ENCODE data around the gene LEKR1. TPM values are rescaled to one million over a fixed set of nuclear protein-coding genes. Genes with fewer than 3 reads are reported as not detected.

The LEKR1 gene
- total and polyA plus RNA-seq, 2 of the 13 experiments (the other 11 are each of a cell fraction or from before 2014, with no cell fraction given): 0.49 to 1.5 TPM

DNA sequence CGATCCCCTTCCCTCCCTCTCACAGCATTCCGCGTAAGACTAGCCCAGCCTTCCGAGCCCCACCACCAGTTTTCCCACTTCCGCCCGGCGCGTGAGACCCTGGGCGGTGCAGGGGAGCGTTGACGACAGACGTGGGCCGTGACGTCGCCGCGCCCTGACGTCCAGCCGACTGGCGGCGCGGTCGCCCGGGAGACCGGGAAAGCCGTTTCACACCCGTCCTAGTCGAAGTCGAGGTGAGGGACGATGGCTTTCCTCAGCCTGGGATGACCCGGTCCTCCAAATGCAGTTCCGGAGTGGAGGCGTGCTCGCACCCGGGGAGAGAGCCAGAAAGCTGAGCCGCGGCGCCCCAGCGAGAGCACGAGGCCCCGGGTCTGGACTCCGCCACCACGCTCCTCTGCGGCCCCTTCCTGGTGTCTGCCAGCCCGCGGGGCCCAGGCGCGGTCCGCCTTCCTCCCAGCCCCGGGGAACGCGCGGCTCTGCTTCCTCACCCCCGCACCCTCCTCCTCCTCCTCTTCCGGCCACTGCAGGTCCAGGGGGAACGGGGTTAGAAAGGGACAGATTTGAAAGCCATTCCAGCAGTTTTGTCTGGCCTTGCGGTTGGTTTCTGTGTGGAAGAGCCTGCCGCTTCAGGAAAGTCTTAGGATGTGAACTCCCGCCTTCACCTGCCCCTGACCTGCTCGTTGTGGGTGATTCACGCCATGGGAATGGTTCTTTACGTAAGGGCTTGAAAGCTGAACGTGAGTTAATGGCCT lies at the start of gene LEKR1 (continued):
- TF ChIP-seq, protein P1, sequence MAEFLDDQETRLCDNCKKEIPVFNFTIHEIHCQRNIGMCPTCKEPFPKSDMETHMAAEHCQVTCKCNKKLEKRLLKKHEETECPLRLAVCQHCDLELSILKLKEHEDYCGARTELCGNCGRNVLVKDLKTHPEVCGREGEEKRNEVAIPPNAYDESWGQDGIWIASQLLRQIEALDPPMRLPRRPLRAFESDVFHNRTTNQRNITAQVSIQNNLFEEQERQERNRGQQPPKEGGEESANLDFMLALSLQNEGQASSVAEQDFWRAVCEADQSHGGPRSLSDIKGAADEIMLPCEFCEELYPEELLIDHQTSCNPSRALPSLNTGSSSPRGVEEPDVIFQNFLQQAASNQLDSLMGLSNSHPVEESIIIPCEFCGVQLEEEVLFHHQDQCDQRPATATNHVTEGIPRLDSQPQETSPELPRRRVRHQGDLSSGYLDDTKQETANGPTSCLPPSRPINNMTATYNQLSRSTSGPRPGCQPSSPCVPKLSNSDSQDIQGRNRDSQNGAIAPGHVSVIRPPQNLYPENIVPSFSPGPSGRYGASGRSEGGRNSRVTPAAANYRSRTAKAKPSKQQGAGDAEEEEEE (CRISPR knock-in tag; IDR thresholded peaks at IDR 0.05; ENCODE audit: borderline replicate concordance): no peak
- TF ChIP-seq, protein P2, sequence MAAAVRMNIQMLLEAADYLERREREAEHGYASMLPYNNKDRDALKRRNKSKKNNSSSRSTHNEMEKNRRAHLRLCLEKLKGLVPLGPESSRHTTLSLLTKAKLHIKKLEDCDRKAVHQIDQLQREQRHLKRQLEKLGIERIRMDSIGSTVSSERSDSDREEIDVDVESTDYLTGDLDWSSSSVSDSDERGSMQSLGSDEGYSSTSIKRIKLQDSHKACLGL (CRISPR knock-in tag; IDR thresholded peaks at IDR 0.05): peak; percentile 69; the same call in 1 of the 2 replicates
- TF ChIP-seq POLR2A (IDR thresholded peaks at IDR 0.05; ENCODE audit: insufficient read depth in 1 of 2, low read depth in 2 of 2, low read length in 2 of 2): peak; percentile 7 to 53; a peak in 2 of 4 replicates
- TF ChIP-seq PHF8 (CRISPR knock-in tag; IDR thresholded peaks at IDR 0.05): peak; percentile 70
- peak; percentile 67; the same call in 1 of the 2 replicates for TF ChIP-seq DMAP1 (CRISPR knock-in tag; IDR thresholded peaks at IDR 0.05)
- TF ChIP-seq, protein P3, sequence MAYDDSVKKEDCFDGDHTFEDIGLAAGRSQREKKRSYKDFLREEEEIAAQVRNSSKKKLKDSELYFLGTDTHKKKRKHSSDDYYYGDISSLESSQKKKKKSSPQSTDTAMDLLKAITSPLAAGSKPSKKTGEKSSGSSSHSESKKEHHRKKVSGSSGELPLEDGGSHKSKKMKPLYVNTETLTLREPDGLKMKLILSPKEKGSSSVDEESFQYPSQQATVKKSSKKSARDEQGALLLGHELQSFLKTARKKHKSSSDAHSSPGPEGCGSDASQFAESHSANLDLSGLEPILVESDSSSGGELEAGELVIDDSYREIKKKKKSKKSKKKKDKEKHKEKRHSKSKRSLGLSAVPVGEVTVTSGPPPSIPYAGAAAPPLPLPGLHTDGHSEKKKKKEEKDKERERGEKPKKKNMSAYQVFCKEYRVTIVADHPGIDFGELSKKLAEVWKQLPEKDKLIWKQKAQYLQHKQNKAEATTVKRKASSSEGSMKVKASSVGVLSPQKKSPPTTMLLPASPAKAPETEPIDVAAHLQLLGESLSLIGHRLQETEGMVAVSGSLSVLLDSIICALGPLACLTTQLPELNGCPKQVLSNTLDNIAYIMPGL (CRISPR knock-in tag; IDR thresholded peaks at IDR 0.05; ENCODE audit: borderline replicate concordance in 1 of 2, low read depth in 1 of 2): peak; percentile 23 to 76; a peak in 2 of 4 replicates
- TF ChIP-seq, protein P4, sequence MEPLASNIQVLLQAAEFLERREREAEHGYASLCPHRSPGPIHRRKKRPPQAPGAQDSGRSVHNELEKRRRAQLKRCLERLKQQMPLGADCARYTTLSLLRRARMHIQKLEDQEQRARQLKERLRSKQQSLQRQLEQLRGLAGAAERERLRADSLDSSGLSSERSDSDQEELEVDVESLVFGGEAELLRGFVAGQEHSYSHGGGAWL (CRISPR knock-in tag; IDR thresholded peaks at IDR 0.05): peak; percentile 40; the same call in 1 of the 2 replicates
- peak; percentile 88 for TF ChIP-seq ZNF776 (CRISPR knock-in tag; IDR thresholded peaks at IDR 0.05)
- 0 out of 2 replicates have a peak, but pooled peaks have one; percentile 4 for TF ChIP-seq REL (CRISPR knock-in tag; conservative IDR thresholded peaks at IDR 0.05)
- peak; percentile 77; the same call in 1 of the 2 replicates for TF ChIP-seq ZNF543 (CRISPR knock-in tag; IDR thresholded peaks at IDR 0.05)
- TF ChIP-seq HDAC1 (CRISPR knock-in tag; IDR thresholded peaks at IDR 0.05): peak; percentile 71; the same call in 1 of the 2 replicates
- TF ChIP-seq, protein P5, sequence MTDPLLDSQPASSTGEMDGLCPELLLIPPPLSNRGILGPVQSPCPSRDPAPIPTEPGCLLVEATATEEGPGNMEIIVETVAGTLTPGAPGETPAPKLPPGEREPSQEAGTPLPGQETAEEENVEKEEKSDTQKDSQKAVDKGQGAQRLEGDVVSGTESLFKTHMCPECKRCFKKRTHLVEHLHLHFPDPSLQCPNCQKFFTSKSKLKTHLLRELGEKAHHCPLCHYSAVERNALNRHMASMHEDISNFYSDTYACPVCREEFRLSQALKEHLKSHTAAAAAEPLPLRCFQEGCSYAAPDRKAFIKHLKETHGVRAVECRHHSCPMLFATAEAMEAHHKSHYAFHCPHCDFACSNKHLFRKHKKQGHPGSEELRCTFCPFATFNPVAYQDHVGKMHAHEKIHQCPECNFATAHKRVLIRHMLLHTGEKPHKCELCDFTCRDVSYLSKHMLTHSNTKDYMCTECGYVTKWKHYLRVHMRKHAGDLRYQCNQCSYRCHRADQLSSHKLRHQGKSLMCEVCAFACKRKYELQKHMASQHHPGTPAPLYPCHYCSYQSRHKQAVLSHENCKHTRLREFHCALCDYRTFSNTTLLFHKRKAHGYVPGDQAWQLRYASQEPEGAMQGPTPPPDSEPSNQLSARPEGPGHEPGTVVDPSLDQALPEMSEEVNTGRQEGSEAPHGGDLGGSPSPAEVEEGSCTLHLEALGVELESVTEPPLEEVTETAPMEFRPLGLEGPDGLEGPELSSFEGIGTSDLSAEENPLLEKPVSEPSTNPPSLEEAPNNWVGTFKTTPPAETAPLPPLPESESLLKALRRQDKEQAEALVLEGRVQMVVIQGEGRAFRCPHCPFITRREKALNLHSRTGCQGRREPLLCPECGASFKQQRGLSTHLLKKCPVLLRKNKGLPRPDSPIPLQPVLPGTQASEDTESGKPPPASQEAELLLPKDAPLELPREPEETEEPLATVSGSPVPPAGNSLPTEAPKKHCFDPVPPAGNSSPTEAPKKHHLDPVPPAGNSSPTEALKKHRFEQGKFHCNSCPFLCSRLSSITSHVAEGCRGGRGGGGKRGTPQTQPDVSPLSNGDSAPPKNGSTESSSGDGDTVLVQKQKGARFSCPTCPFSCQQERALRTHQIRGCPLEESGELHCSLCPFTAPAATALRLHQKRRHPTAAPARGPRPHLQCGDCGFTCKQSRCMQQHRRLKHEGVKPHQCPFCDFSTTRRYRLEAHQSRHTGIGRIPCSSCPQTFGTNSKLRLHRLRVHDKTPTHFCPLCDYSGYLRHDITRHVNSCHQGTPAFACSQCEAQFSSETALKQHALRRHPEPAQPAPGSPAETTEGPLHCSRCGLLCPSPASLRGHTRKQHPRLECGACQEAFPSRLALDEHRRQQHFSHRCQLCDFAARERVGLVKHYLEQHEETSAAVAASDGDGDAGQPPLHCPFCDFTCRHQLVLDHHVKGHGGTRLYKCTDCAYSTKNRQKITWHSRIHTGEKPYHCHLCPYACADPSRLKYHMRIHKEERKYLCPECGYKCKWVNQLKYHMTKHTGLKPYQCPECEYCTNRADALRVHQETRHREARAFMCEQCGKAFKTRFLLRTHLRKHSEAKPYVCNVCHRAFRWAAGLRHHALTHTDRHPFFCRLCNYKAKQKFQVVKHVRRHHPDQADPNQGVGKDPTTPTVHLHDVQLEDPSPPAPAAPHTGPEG (CRISPR knock-in tag; IDR thresholded peaks at IDR 0.05): no peak
- peak; percentile 51; the same call in 1 of the 2 replicates for TF ChIP-seq KDM2A (CRISPR knock-in tag; IDR thresholded peaks at IDR 0.05; ENCODE audit: borderline replicate concordance, low read depth)
- 0 out of 2 replicates have a peak, but pooled peaks have one; percentile 46 for TF ChIP-seq ZFAT (CRISPR knock-in tag; conservative IDR thresholded peaks at IDR 0.05)
- peak; percentile 87 for TF ChIP-seq CREB1 (IDR thresholded peaks at IDR 0.05)
- TF ChIP-seq CREB1 (CRISPR knock-in tag; IDR thresholded peaks at IDR 0.05): peak; percentile 92
- TF ChIP-seq, protein P6, sequence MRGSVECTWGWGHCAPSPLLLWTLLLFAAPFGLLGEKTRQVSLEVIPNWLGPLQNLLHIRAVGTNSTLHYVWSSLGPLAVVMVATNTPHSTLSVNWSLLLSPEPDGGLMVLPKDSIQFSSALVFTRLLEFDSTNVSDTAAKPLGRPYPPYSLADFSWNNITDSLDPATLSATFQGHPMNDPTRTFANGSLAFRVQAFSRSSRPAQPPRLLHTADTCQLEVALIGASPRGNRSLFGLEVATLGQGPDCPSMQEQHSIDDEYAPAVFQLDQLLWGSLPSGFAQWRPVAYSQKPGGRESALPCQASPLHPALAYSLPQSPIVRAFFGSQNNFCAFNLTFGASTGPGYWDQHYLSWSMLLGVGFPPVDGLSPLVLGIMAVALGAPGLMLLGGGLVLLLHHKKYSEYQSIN (CRISPR knock-in tag; IDR thresholded peaks at IDR 0.05; ENCODE audit: borderline replicate concordance): no peak
